GM12873 (cell line): Measurements from ENCODE around the gene PNPLA8.
A peak's percentile ranks its signal among the peaks of the same experiment; 100 is the strongest.

Source experiments
- CTCF ChIP-seq: IDR thresholded peaks from 2 replicates; pipeline ENCODE4 v1.5.1; 2012; ENCODE audit warnings: low read depth, mild to moderate bottlenecking, moderate library complexity, low read length, control low read depth; ENCODE audit not compliant: insufficient read depth; ENCODE audit errors: missing control alignments

PNPLA8 gene

GRCh38 chr7:108535257-108535656 is 9.3 kb upstream of the PNPLA8 start:
- TF ChIP-seq CTCF = no peak

- TF ChIP-seq CTCF = no peak
Observed at GRCh38 chr7:108533712-108534111, 7.8 kb upstream of the PNPLA8 start.

GRCh38 chr7:108529341-108529740 is 3.4 kb upstream of the PNPLA8 start:
- TF ChIP-seq CTCF = no peak

GRCh38 chr7:108528183-108528712 is 2.3 kb upstream of the PNPLA8 start:
- TF ChIP-seq CTCF = no peak

GRCh38 chr7:108526768-108527017 is 758 bp upstream of the PNPLA8 start:
- TF ChIP-seq CTCF = no peak

- peak; percentile 15 for TF ChIP-seq CTCF
Observed at GRCh38 chr7:108525327-108525984, 479 bp downstream of the PNPLA8 start.

- no peak for TF ChIP-seq CTCF
Observed at GRCh38 chr7:108522780-108523179, 3.2 kb downstream of the PNPLA8 start.
